ENCODE measurements around the gene FOXB2. TPM values are rescaled to one million over a fixed set of nuclear protein-coding genes. Genes with fewer than 3 reads are reported as not detected.

FOXB2 gene
- total RNA-seq, 2 donors from 2014 or later: not detected

GRCh38 chr9:77003366-77003765, 16.1 kb upstream of the FOXB2 start:
- H3K36me3 Mint-ChIP-seq (ENCODE audit: low read depth): no peaks in the 10 kb centered on the region
- H3K4me3 ChIP-seq (ENCODE audit: low read length): no peak overlapping the region

GRCh38 chr9:77005216-77005615, 14.2 kb upstream of the FOXB2 start:
- Mint-ChIP-seq H3K4me1 (no peaks in the 10 kb centered on the region), H3K27me3 (ENCODE audit: insufficient read depth) (peaks cover 28% of the 10 kb centered on the region), H3K36me3 (ENCODE audit: low read depth) (no peaks in the 10 kb centered on the region), H3K4me3 (no peak overlapping the region), H3K27ac (no peak overlapping the region), H3K9me3 (no peaks in the 10 kb centered on the region)
- H3K27me3 ChIP-seq (ENCODE audit: control insufficient read depth, insufficient read depth, low read length, poor library complexity, severe bottlenecking): peaks cover 10% of the 10 kb centered on the region
- 97 to 100% methylated on average over 1 to 4 of the region's 4 CpGs for WGBS, 2 experiments (ENCODE audit: insufficient coverage in 1 of 2, insufficient read length in 1 of 2)
- H3K4me1 ChIP-seq (ENCODE audit: control insufficient read depth, insufficient read depth, low read length): no peaks in the 10 kb centered on the region
- no peak overlapping the region for H3K4me3 ChIP-seq (ENCODE audit: low read length)
- TF ChIP-seq, protein P1, sequence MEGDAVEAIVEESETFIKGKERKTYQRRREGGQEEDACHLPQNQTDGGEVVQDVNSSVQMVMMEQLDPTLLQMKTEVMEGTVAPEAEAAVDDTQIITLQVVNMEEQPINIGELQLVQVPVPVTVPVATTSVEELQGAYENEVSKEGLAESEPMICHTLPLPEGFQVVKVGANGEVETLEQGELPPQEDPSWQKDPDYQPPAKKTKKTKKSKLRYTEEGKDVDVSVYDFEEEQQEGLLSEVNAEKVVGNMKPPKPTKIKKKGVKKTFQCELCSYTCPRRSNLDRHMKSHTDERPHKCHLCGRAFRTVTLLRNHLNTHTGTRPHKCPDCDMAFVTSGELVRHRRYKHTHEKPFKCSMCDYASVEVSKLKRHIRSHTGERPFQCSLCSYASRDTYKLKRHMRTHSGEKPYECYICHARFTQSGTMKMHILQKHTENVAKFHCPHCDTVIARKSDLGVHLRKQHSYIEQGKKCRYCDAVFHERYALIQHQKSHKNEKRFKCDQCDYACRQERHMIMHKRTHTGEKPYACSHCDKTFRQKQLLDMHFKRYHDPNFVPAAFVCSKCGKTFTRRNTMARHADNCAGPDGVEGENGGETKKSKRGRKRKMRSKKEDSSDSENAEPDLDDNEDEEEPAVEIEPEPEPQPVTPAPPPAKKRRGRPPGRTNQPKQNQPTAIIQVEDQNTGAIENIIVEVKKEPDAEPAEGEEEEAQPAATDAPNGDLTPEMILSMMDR (conservative IDR thresholded peaks at IDR 0.05): no peak
- no peaks in the 10 kb centered on the region for H3K9me3 ChIP-seq (ENCODE audit: control insufficient read depth, low read length)
- H3K36me3 ChIP-seq (ENCODE audit: control insufficient read depth, insufficient read depth, low read length): no peaks in the 10 kb centered on the region
- no peak overlapping the region for H3K9ac ChIP-seq (ENCODE audit: extremely low read depth, low read length, poor library complexity, severe bottlenecking)
- H3K27ac ChIP-seq (ENCODE audit: low read depth, low read length): no peak overlapping the region
- peak; percentile 9 for DNase-seq

More at GRCh38 chr9:77003366-77003765, 16.1 kb upstream of the FOXB2 start:
- Mint-ChIP-seq H3K27ac (no peak overlapping the region), H3K4me1 (no peaks in the 10 kb centered on the region), H3K4me3 (no peak overlapping the region), H3K9me3 (no peaks in the 10 kb centered on the region), H3K27me3 (ENCODE audit: insufficient read depth) (peaks cover 11% of the 10 kb centered on the region)
- no peaks in the 10 kb centered on the region for H3K9me3 ChIP-seq (ENCODE audit: control insufficient read depth, low read length)
- no peak for DNase-seq
- H3K9ac ChIP-seq (ENCODE audit: extremely low read depth, low read length, poor library complexity, severe bottlenecking): no peak overlapping the region
- H3K36me3 ChIP-seq (ENCODE audit: control insufficient read depth, insufficient read depth, low read length): no peaks in the 10 kb centered on the region
- TF ChIP-seq, protein P1 (conservative IDR thresholded peaks at IDR 0.05): no peak
- no peak overlapping the region for H3K27ac ChIP-seq (ENCODE audit: low read depth, low read length)
- 95 to 96% methylated on average over 3 of the region's 3 CpGs for WGBS, 2 experiments (ENCODE audit: insufficient coverage in 1 of 2, insufficient read length in 1 of 2)
- H3K4me1 ChIP-seq (ENCODE audit: control insufficient read depth, insufficient read depth, low read length): no peaks in the 10 kb centered on the region
- H3K27me3 ChIP-seq (ENCODE audit: control insufficient read depth, insufficient read depth, low read length, poor library complexity, severe bottlenecking): peaks cover 4% of the 10 kb centered on the region

- Mint-ChIP-seq H3K4me1 (peaks cover 22% of the 10 kb centered on the region), H3K27me3 (ENCODE audit: insufficient read depth) (peaks cover 76% of the 10 kb centered on the region), H3K4me3 (no peak overlapping the region), H3K36me3 (ENCODE audit: low read depth) (no peaks in the 10 kb centered on the region), H3K27ac (no peak overlapping the region), H3K9me3 (no peaks in the 10 kb centered on the region)
- Histone ChIP-seq H3K27me3 (ENCODE audit: control insufficient read depth, insufficient read depth, low read length, poor library complexity, severe bottlenecking) (peaks cover 59% of the 10 kb centered on the region), H3K9ac (ENCODE audit: extremely low read depth, low read length, poor library complexity, severe bottlenecking) (no peak overlapping the region), H3K36me3 (ENCODE audit: control insufficient read depth, insufficient read depth, low read length) (no peaks in the 10 kb centered on the region), H3K27ac (ENCODE audit: low read depth, low read length) (no peak overlapping the region), H3K9me3 (ENCODE audit: control insufficient read depth, low read length) (no peaks in the 10 kb centered on the region), H3K4me1 (ENCODE audit: control insufficient read depth, insufficient read depth, low read length) (peaks cover 12% of the 10 kb centered on the region), H3K4me3 (ENCODE audit: low read length) (no peak overlapping the region)
- 82% methylated on average over 5 of the region's 5 CpGs; no CpG with 5 or more reads in 1 of the 2 experiments for WGBS, 2 experiments (ENCODE audit: insufficient coverage in 1 of 2, insufficient read length in 1 of 2)
- TF ChIP-seq, protein P1 (conservative IDR thresholded peaks at IDR 0.05): no peak
- DNase-seq: no peak
Measured at GRCh38 chr9:77010527-77010926, 8.9 kb upstream of the FOXB2 start.

Data from endodermal cell (in vitro differentiated cells).